NCI-H2029 treated with DMSO at 0.1 percent for 48 hours (cell line): ENCODE results near the gene TNFRSF9.
"Not testable (repeated sequence)": the region's sequence is repeated elsewhere in the genome, so short reads cannot be mapped to it uniquely, and the experiment has no call there.

Source experiments
- DNase-seq: peaks from one replicate; lab custom pipeline; 2025; lab: John Stamatoyannopoulos, UW

Gene TNFRSF9

DNA sequence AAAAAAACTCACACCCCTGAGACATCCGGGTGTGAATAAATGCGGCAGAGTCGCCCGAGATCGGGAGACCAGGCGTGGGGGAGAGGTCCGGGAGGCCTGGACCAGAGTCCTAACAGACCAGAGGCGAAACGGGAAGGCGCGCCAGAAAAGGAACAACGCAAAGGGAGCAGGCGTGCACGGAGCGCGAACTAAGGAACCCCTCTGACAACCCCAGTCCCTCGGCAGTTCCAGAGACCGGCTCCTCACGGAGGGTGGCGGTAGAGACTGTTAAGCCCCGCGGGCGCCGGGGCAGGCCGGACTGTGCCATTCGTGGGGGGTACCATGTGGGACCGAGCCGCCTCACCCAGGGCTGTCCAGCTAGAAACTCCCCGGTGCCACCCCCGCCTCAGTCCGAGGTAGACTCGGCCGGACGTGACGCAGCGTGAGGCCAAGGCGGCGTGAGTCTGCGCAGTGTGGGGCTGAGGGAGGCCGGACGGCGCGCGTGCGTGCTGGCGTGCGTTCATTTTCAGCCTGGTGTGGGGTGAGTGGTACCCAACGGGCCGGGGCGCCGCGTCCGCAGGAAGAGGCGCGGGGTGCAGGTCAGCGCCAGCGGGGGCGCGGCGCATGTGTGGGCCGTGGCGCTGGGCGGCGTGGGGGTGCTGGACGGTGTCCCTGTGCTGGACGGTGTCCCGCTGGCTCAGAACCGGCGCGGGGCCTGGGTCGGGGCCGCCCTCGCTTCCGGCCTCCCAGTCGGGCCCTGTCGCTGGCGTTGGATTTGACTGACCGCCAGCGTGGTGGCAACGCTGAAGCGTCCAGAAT is 20.8 kb upstream of the TNFRSF9 start, which contains the start of gene PARK7:
Gene PARK7 (plus strand): TSS at position 496 of the 798 bp plus-strand sequence. CDS start 1,075 bp downstream, outside the sequence.
- peak; percentile 88 for DNase-seq

DNA sequence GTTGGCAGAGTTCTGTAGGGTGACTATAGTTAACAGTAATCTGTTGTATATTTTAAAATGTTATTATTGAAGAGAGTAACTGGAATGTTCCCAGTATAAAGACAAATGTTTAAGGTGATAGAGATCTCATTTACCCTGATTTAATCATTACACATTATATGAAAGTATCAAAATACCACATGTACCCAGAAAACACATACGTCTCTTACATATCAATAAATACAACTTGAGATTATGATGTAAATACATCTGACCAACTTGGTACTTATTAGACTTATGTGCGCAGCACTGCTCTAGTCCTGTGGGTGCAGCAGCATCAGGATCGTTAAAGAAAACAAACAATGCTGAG is 20.2 kb upstream of the TNFRSF9 start:
- no peak for DNase-seq

DNA sequence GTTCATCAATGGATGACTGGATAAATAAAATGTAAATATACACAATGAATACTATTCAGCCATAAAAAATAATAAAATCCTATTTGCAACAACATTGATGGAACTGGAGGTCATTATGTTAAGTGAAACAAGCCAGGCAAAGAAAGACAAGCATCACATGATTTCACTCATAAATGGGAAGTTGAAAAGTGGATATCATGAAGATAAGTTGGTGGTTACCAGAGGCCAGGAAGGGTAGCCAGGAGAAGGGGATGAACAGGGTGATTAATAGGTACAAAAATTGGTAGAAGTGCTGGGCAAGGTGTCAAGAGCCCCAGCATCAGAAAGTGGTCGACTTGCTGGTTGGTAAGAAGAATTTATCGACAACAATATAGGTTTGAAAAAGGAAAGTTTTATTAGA is 19.5 kb upstream of the TNFRSF9 start:
- DNase-seq, result no peak

- DNase-seq, result no peak
Observed at GRCh38 chr1:7956218-7957032, 15.8 kb upstream of the TNFRSF9 start.

DNA sequence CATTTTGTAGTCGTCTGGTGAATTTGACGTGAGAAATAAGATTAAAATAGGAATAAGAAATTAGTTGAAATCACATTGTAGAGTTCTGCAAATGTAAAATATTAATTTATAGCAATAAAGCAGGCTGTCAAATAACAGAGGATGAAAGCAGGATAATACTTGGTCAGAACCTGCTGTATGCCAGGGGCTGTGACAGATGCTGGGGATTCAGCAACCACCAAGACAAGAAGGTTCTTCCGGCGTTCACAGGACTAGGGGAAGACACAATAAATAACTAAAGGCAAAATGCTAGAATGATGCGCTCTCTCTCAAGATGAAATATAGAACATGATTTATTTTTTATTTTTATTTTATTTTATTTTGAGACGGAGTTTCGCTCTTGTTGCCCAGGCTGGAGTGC is 14.0 kb upstream of the TNFRSF9 start:
- DNase-seq, result no peak

- no peak for DNase-seq
Observed at GRCh38 chr1:7953850-7954609, 13.4 kb upstream of the TNFRSF9 start.

DNA sequence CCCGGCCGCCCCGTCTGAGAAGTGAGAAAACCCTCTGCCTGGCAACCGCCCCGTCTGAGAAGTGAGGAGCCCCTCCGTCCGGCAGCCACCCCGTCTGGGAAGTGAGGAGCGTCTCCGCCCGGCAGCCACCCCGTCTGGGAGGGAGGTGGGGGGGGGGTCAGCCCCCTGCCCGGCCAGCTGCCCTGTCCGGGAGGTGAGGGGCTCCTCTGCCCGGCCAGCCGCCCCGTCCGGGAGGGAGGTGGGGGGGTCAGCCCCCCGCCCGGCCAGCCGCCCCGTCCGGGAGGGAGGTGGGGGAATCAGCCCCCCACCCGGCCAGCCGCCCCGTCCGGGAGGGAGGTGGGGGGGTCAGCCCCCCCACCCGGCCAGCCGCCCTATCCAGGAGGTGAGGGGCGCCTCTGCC is 12.2 kb upstream of the TNFRSF9 start:
- not testable (repeated sequence) for DNase-seq

GRCh38 chr1:7948960-7949359 is 8.3 kb upstream of the TNFRSF9 start:
- no peak for DNase-seq

- DNase-seq, result no peak
Observed at GRCh38 chr1:7943251-7943650, 2.6 kb upstream of the TNFRSF9 start.

- no peak for DNase-seq
Observed at GRCh38 chr1:7942214-7942921, 1.7 kb upstream of the TNFRSF9 start.

- no peak for DNase-seq
Observed at GRCh38 chr1:7941437-7941793, 776 bp upstream of the TNFRSF9 start.

DNA sequence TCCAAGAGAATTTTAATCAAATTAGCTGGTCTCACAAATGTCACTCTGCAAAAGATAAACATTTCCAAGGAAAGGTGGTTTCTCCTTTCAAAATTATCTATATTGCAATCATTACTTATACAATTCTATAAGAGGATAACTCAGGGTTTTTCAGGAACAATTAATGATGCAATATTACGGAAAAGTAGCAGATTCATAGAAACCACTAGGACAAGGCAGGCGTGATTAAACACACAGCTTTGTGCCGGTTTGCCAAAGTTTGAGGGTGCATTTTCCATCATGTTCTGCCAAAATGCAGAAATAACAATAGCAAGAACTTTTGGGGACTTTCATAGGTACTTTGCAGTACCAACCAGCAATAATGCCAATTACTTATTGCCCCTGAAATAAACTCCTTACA is 605 bp downstream of the TNFRSF9 start:
- DNase-seq, result no peak

- no peak for DNase-seq
Observed at GRCh38 chr1:7938070-7938469, 2.6 kb downstream of the TNFRSF9 start.

DNA sequence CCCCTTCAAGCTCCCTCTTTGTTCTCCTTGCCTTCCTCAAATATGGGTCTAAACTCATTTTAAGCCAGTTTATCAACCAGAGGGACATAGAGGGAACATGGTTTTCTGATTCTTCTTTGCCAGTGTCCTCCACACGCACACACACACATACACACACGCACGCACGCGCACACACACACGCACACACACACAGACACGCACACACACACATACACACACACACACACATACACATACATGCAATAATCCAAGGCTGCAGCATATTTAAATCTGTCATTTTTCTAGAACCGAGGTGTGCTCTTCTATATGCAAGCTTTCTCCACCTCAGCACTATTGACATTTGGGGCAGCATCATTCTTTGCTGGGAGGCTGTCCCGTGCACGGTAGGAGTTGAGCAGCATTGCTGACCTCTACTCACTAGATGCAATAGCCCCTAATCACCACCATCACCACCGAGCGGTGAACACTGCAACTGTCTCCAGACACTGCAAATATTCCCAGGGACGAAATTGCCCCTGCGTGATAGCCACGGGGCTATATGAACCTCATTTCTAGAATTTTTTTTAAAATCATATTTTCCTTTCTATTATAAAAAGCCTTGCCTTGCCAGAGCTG is 8.0 kb downstream of the TNFRSF9 start:
- no peak for DNase-seq

- no peak for DNase-seq
Observed at GRCh38 chr1:7931446-7931812, 9.2 kb downstream of the TNFRSF9 start.

DNA sequence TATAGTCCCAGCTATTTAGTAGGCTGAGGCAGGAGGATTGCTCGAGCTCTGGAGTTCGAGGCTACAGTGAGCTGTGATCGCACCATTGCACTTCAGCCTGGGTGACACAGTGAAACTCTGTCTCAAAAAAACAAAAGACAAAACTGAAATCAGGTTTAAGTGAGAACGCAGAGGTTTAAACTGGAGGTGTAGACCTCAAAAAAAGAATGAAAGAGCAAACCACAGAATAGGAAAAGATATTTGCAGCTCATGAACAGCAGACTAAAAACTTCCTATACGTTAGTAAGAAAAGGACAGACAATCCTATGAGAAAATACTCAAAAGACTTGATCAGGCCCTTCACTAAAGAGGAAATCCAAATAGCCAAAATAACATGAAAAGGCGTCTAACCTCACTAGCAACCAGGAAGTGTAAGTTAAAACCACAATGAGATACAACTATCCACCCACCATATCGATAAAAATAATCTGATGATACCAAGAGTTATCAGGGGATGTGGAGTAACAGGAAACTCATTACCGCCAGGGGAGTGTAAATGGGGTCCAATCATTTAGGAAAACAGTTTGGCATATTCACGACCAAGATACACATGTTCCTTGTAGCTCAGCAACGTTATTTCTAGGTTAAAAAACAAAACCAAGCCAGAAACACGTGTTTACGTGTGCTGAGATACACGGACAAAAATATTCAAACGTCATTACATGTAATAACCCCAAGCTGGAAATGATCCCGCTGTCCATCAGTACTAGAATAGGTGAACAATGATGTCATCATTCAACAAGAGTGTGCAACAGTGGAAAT is 9.8 kb downstream of the TNFRSF9 start:
- DNase-seq, result no peak

- no peak for DNase-seq
Observed at GRCh38 chr1:7929637-7930036, 11.0 kb downstream of the TNFRSF9 start.

DNA sequence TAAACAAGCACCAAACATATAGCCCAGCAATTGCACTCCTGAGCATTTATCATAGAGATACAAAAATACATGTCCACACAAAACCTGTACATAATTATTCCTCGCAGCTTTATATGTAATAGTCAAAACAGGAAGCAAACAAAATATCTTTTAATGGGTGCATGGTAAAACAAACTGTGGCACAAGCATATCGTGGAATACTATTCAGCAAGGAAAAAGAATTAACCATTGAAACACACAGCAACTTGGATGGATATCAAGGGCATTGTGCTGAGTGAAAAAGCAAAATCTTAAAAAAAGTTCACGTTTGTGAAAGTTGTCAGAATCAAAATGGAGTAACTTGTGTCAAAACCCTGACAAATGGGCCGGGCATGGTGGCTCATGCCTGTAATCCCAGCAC is 12.4 kb downstream of the TNFRSF9 start:
- no peak for DNase-seq

GRCh38 chr1:7927061-7927460 is 13.6 kb downstream of the TNFRSF9 start:
- not testable (repeated sequence) for DNase-seq

- no peak for DNase-seq
Observed at GRCh38 chr1:7922301-7922700, 18.3 kb downstream of the TNFRSF9 start.

GRCh38 chr1:7921796-7922195 is 18.8 kb downstream of the TNFRSF9 start:
- DNase-seq, result no peak
